H9 (cell line): Measurements from ENCODE around the gene TSPAN32. TPM values are rescaled to one million over a fixed set of nuclear protein-coding genes. Genes with fewer than 3 reads are reported as not detected.

Experiments
- DNase-seq: peaks from one replicate; pipeline ENCODE4 v3.0.0-alpha.2; 2017
- H2AFZ ChIP-seq: one replicate; pipeline ENCODE4 v1.6.1; 2013; ENCODE audit warnings: mild to moderate bottlenecking, low read length, control low read depth, moderate library complexity
- H2AK5ac ChIP-seq: 2 replicates; pipeline ENCODE4 v1.6.1; 2013; ENCODE audit warnings: low read length, control low read depth, mixed read lengths; ENCODE audit not compliant: insufficient read length
- H2BK120ac ChIP-seq: one replicate; pipeline ENCODE4 v1.6.1; 2013; ENCODE audit warnings: low read depth, mild to moderate bottlenecking, low read length, control low read depth, inconsistent platforms; ENCODE audit not compliant: poor library complexity, severe bottlenecking
- H2BK12ac ChIP-seq: 2 replicates; pipeline ENCODE4 v1.6.1; 2013; ENCODE audit warnings: low read length, control low read depth, mixed read lengths, low read depth; ENCODE audit not compliant: insufficient read length
- H2BK15ac ChIP-seq: 2 replicates; pipeline ENCODE4 v1.6.1; 2013; ENCODE audit warnings: low read depth, low read length, control low read depth
- H2BK20ac ChIP-seq: one replicate; pipeline ENCODE4 v1.6.1; 2013; ENCODE audit warnings: low read depth, mild to moderate bottlenecking, low read length, control low read depth, inconsistent platforms; ENCODE audit not compliant: poor library complexity, severe bottlenecking
- H2BK5ac ChIP-seq: 2 replicates; pipeline ENCODE4 v1.6.1; 2013; ENCODE audit warnings: low read length, control low read depth, mixed read lengths; ENCODE audit not compliant: insufficient read length
- H3K14ac ChIP-seq: 2 replicates; pipeline ENCODE4 v1.6.1; 2013; ENCODE audit warnings: low read length, control low read depth; ENCODE audit not compliant: insufficient read depth
- H3K18ac ChIP-seq: 2 replicates; pipeline ENCODE4 v1.6.1; 2013; ENCODE audit warnings: low read depth, mild to moderate bottlenecking, mixed read lengths, low read length, control low read depth; ENCODE audit not compliant: insufficient read length
- H3K23ac ChIP-seq: 2 replicates; pipeline ENCODE4 v1.6.1; 2013; ENCODE audit warnings: low read length, control low read depth, mixed read lengths, low read depth; ENCODE audit not compliant: insufficient read length
- H3K23me2 ChIP-seq: 2 replicates; pipeline ENCODE4 v1.6.1; 2013; ENCODE audit warnings: low read depth, mild to moderate bottlenecking, mixed read lengths, low read length, control low read depth; ENCODE audit not compliant: insufficient read length, poor library complexity, severe bottlenecking
- H3K27ac ChIP-seq: 2 replicates; pipeline ENCODE4 v1.5.1; 2013; ENCODE audit warnings: low read length, control low read depth, mixed read lengths, low read depth; ENCODE audit not compliant: insufficient read length
- H3K27me3 ChIP-seq: 2 replicates; pipeline ENCODE4 v1.6.1; 2013; ENCODE audit warnings: low read length, control low read depth, inconsistent platforms; ENCODE audit not compliant: insufficient read depth
- H3K4ac ChIP-seq: 2 replicates; pipeline ENCODE4 v1.6.1; 2013; ENCODE audit warnings: low read depth, mild to moderate bottlenecking, control low read depth, inconsistent platforms, low read length, moderate library complexity
- H3K4me1 ChIP-seq: 2 replicates; pipeline ENCODE4 v1.6.1; 2013; ENCODE audit warnings: low read length, control low read depth, inconsistent platforms; ENCODE audit not compliant: insufficient read depth
- H3K4me2 ChIP-seq: 2 replicates; pipeline ENCODE4 v1.6.1; 2013; ENCODE audit warnings: low read length, control low read depth, mixed read lengths; ENCODE audit not compliant: insufficient read length, insufficient read depth
- H3K56ac ChIP-seq: 2 replicates; pipeline ENCODE4 v1.6.1; 2013; ENCODE audit warnings: low read depth, mild to moderate bottlenecking, mixed read lengths, low read length, control low read depth; ENCODE audit not compliant: insufficient read length
- H3K79me1 ChIP-seq: 2 replicates; pipeline ENCODE4 v1.6.1; 2013; ENCODE audit warnings: low read depth, mild to moderate bottlenecking, moderate library complexity, low read length, control low read depth, inconsistent platforms; ENCODE audit not compliant: insufficient read depth, poor library complexity, severe bottlenecking
- H3K79me2 ChIP-seq: 2 replicates; pipeline ENCODE4 v1.6.1; 2013; ENCODE audit warnings: low read length, control low read depth, inconsistent platforms; ENCODE audit not compliant: insufficient read depth
- H3K9ac ChIP-seq: 2 replicates; pipeline ENCODE4 v1.6.1; 2013; ENCODE audit warnings: low read length, control low read depth, mixed read lengths; ENCODE audit not compliant: insufficient read length; ENCODE audit errors: extremely low read depth
- H3K9me3 ChIP-seq: one replicate; pipeline ENCODE4 v1.6.1; 2013; ENCODE audit warnings: low read depth, low read length, inconsistent platforms; ENCODE audit not compliant: control insufficient read depth
- H3T11ph ChIP-seq: one replicate; pipeline ENCODE4 v1.6.1; 2013; ENCODE audit warnings: mild to moderate bottlenecking, low read length, control low read depth, inconsistent platforms
- H4K20me1 ChIP-seq: one replicate; pipeline ENCODE4 v1.6.1; 2013; ENCODE audit not compliant: control insufficient read depth, insufficient read length, insufficient read depth
- H4K5ac ChIP-seq: 2 replicates; pipeline ENCODE4 v1.6.1; 2013; ENCODE audit warnings: low read depth, mild to moderate bottlenecking, mixed read lengths, low read length, control low read depth; ENCODE audit not compliant: insufficient read length
- H4K8ac ChIP-seq: replicated peaks from 2 replicates; pipeline ENCODE4 v1.6.1; 2013; ENCODE audit warnings: low read length, control low read depth, mixed read lengths, low read depth; ENCODE audit not compliant: insufficient read length
- H4K91ac ChIP-seq: 2 replicates; pipeline ENCODE4 v1.6.1; 2013; ENCODE audit warnings: low read depth, mild to moderate bottlenecking, moderate library complexity, mixed read lengths, low read length, control low read depth; ENCODE audit not compliant: insufficient read length
- H3K27ac Mint-ChIP-seq, 3 experiments: 2 replicates in 2 of 3; 3 replicates in 1 of 3; pipeline ENCODE4 v1.8.0; 2020 to 2021; ENCODE audit warnings: mixed read lengths in 3 of 3, mild to moderate bottlenecking in 1 of 3, moderate library complexity in 1 of 3
- H3K27me3 Mint-ChIP-seq: 2 replicates; pipeline ENCODE4 v1.8.0; 2021; ENCODE audit warnings: low read depth, mild to moderate bottlenecking, moderate library complexity, mixed read lengths
- H3K36me3 Mint-ChIP-seq, 3 experiments: 2 replicates in 2 of 3; 3 replicates in 1 of 3; pipeline ENCODE4 v1.8.0; 2020 to 2021; ENCODE audit warnings: low read depth in 3 of 3, mixed read lengths in 3 of 3; ENCODE audit not compliant: insufficient read depth in 1 of 3
- H3K4me1 Mint-ChIP-seq, 2 experiments: 2 replicates each; pipeline ENCODE4 v1.8.0; 2020; ENCODE audit warnings: mixed read lengths in 2 of 2
- H3K4me3 Mint-ChIP-seq, 2 experiments: 2 replicates in 1 of 2; 3 replicates in 1 of 2; pipeline ENCODE4 v1.8.0; 2020 to 2021; ENCODE audit warnings: mild to moderate bottlenecking in 2 of 2, mixed read lengths in 2 of 2, moderate library complexity in 1 of 2
- H3K9me3 Mint-ChIP-seq, 2 experiments: 2 replicates in 1 of 2; 3 replicates in 1 of 2; pipeline ENCODE4 v1.8.0; 2020; ENCODE audit warnings: mild to moderate bottlenecking in 2 of 2, mixed read lengths in 2 of 2, moderate library complexity in 1 of 2
- WGBS: extraction: QIAGEN DNeasy Blood & Tissue Kit; methylation state at CpG from one replicate; pipeline ENCODE4 v1.1.7; 2013; ENCODE audit warnings: missing lambda C conversion rate, low lambda C conversion rate, mixed read lengths; ENCODE audit not compliant: insufficient read length; ENCODE audit errors: extremely low coverage; 5-methylcytosine and 5-hydroxymethylcytosine counted together
- total RNA-seq: library from RNA; stranded (reverse); gene quantifications from 2 replicates; pipeline ENCODE4 v1.2.1, GENCODE V29; 2021
- TF ChIP-seq, protein P1 (sequence below): fragments of 200-600 bp; sonication (generic); conservative IDR thresholded peaks from 3 replicates; pipeline ENCODE4 v1.8.0; 2021; ENCODE audit warnings: antibody characterized with exemption, mild to moderate bottlenecking

The TSPAN32 gene
- total RNA-seq, 1 experiment from 2014 or later: not detected

DNA sequence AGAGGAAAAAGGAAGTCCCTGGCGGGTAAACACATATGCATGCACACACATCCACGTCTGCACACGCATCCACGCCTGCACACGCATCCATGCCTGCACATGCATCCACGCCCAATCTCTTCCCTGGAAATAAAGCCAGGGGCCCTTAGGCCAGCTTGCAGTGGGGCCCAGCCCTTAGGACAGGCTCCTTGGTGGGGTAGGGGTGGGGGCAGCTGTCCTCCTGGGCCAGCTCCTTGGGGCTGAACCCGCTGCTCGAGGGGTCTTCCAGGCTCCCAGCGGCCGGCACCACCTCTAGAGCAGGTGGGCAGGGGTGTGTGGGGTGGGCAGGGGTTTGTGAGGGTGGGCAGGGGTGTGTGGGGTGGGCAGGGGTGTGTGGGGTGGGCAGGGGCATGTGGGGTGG lies 2.0 kb upstream of the TSPAN32 start:
- no peak overlapping the region for H3K27ac ChIP-seq
- H3K14ac ChIP-seq: no peak overlapping the region
- H3K27me3 ChIP-seq: no peaks in the 10 kb centered on the region; the same call in 1 of the 2 replicates
- no peaks in the 10 kb centered on the region for H3K9me3 ChIP-seq
- H2AK5ac ChIP-seq: no peak overlapping the region
- no peaks in the 10 kb centered on the region for H3K23me2 ChIP-seq
- H3K9ac ChIP-seq: no peak overlapping the region
- H2BK12ac ChIP-seq: no peak overlapping the region
- H3T11ph ChIP-seq: no peak overlapping the region
- no peak overlapping the region for H3K56ac ChIP-seq
- H3K4ac ChIP-seq: no peak overlapping the region
- H3K4me1 ChIP-seq: no peaks in the 10 kb centered on the region
- no peak overlapping the region for H3K18ac ChIP-seq
- no peak overlapping the region for H2AFZ ChIP-seq
- no peaks in the 10 kb centered on the region for H4K20me1 ChIP-seq
- Mint-ChIP-seq H3K4me1 (no peaks in the 10 kb centered on the region), H3K9me3 (no peaks in the 10 kb centered on the region), H3K36me3 (no peaks in the 10 kb centered on the region), H3K4me3 (no peak overlapping the region), H3K27ac (no peak overlapping the region), H3K27me3 (peaks cover 24% of the 10 kb centered on the region)
- no peak overlapping the region for H3K4me2 ChIP-seq
- H2BK5ac ChIP-seq: no peak overlapping the region
- H2BK15ac ChIP-seq: no peak overlapping the region
- no peak overlapping the region for H4K5ac ChIP-seq
- H2BK120ac ChIP-seq: no peak overlapping the region
- H3K79me2 ChIP-seq: no peaks in the 10 kb centered on the region
- WGBS: no CpG with 5 or more reads among the region's 10 CpGs
- H3K79me1 ChIP-seq: no peaks in the 10 kb centered on the region
- no peak for DNase-seq
- TF ChIP-seq, protein P1, sequence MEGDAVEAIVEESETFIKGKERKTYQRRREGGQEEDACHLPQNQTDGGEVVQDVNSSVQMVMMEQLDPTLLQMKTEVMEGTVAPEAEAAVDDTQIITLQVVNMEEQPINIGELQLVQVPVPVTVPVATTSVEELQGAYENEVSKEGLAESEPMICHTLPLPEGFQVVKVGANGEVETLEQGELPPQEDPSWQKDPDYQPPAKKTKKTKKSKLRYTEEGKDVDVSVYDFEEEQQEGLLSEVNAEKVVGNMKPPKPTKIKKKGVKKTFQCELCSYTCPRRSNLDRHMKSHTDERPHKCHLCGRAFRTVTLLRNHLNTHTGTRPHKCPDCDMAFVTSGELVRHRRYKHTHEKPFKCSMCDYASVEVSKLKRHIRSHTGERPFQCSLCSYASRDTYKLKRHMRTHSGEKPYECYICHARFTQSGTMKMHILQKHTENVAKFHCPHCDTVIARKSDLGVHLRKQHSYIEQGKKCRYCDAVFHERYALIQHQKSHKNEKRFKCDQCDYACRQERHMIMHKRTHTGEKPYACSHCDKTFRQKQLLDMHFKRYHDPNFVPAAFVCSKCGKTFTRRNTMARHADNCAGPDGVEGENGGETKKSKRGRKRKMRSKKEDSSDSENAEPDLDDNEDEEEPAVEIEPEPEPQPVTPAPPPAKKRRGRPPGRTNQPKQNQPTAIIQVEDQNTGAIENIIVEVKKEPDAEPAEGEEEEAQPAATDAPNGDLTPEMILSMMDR: no peak
- H4K91ac ChIP-seq: no peak overlapping the region
- no peak overlapping the region for H2BK20ac ChIP-seq
- no peak overlapping the region for H4K8ac ChIP-seq
- H3K23ac ChIP-seq: no peak overlapping the region
